GM12864 (cell line): ENCODE data around the gene ETFDH.

Source experiments
- DNase-seq: peaks from one replicate; pipeline ENCODE4 v3.0.0-alpha.2; 2011; ENCODE audit warnings: low read depth
- H3K4me3 ChIP-seq: 2 replicates; pipeline ENCODE4 v1.5.1; 2011; ENCODE audit warnings: mild to moderate bottlenecking, low read depth, low read length, control low read depth
- CTCF ChIP-seq: IDR thresholded peaks from 2 replicates; pipeline ENCODE4 v1.5.1; 2011; ENCODE audit warnings: low read depth, mild to moderate bottlenecking, moderate library complexity, low read length, control low read depth, inconsistent platforms; ENCODE audit errors: missing control alignments

ETFDH gene

GRCh38 chr4:158756588-158756987 is 84.5 kb downstream of the ETFDH start:
- H3K4me3 ChIP-seq: no peak overlapping the region
- TF ChIP-seq CTCF: no peak
- no peak for DNase-seq

GRCh38 chr4:158758142-158758541 is 86.0 kb downstream of the ETFDH start:
- no peak for DNase-seq
- H3K4me3 ChIP-seq: no peak overlapping the region
- no peak for TF ChIP-seq CTCF

- no peak for TF ChIP-seq CTCF
- H3K4me3 ChIP-seq: no peak overlapping the region
- no peak for DNase-seq
Observed at GRCh38 chr4:158758703-158759102, 86.6 kb downstream of the ETFDH start.
